ENCODE results near the gene SLC8A1. TPM values are rescaled to one million over a fixed set of nuclear protein-coding genes. Genes with fewer than 3 reads are reported as not detected.

SLC8A1 gene
- total and polyA plus RNA-seq, 2 of the 13 experiments (the other 11 are each of a cell fraction or from before 2014, with no cell fraction given): not detected

DNA sequence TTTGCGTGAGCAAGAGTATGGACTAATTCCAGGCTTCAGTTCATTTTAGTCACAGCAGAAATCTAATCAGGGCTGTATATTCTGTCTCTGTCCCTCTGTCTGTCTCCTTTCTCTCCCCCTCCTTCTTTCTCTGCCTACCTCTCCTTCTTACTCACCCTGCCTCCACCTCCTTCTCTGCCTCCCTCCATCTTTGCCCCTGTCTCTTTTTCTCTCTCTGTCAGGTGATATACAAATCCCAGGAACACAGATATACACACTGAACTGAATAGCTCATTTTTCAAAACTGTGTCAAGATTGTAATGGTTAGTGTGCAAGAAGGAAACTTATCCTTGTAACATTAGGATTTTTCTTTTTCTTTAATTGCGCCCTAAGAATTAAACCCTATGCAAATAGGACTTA is 32.5 kb downstream of the SLC8A1 start:
- ChIA-PET CTCF (ENCODE audit: low intra/inter-chr PET ratio, low total read pairs) (no interaction called here), POLR2A (no interaction called here)
- in situ Hi-C loops (cut with HindIII; ENCODE audit: extremely low pct_ligation_motif_present, low pct_unique_long_range_greater_than_20kb) (no loop called here), intact Hi-C loops (cut with micrococcal nuclease; ENCODE audit: unreplicated experiment) (no loop called here)
- TF ChIP-seq RAD21 (CRISPR knock-in tag; IDR thresholded peaks at IDR 0.05) (no peak), TOPORS (CRISPR knock-in tag; IDR thresholded peaks at IDR 0.05) (no peak), ZNF549 (CRISPR knock-in tag; IDR thresholded peaks at IDR 0.05) (no peak), MAZ (IDR thresholded peaks at IDR 0.05; ENCODE audit: borderline replicate concordance, low read depth, low read length) (no peak), MAZ (CRISPR knock-in tag; IDR thresholded peaks at IDR 0.05; ENCODE audit: low read depth) (no peak), ZNF761 (CRISPR knock-in tag; conservative IDR thresholded peaks at IDR 0.05) (no peak), ZNF75D (CRISPR knock-in tag; IDR thresholded peaks at IDR 0.05; ENCODE audit: borderline replicate concordance) (no peak), ZNF460 (CRISPR knock-in tag; IDR thresholded peaks at IDR 0.05; ENCODE audit: borderline replicate concordance) (no peak), DNMT3B (CRISPR knock-in tag; conservative IDR thresholded peaks at IDR 0.05) (no peak), RBAK (CRISPR knock-in tag; IDR thresholded peaks at IDR 0.05) (no peak), ZNF552 (CRISPR knock-in tag; IDR thresholded peaks at IDR 0.05; ENCODE audit: borderline replicate concordance) (no peak), ZNF550 (CRISPR knock-in tag; IDR thresholded peaks at IDR 0.05; ENCODE audit: borderline replicate concordance) (no peak), POGZ (CRISPR knock-in tag; IDR thresholded peaks at IDR 0.05) (no peak)
- TF ChIP-seq, protein P1, sequence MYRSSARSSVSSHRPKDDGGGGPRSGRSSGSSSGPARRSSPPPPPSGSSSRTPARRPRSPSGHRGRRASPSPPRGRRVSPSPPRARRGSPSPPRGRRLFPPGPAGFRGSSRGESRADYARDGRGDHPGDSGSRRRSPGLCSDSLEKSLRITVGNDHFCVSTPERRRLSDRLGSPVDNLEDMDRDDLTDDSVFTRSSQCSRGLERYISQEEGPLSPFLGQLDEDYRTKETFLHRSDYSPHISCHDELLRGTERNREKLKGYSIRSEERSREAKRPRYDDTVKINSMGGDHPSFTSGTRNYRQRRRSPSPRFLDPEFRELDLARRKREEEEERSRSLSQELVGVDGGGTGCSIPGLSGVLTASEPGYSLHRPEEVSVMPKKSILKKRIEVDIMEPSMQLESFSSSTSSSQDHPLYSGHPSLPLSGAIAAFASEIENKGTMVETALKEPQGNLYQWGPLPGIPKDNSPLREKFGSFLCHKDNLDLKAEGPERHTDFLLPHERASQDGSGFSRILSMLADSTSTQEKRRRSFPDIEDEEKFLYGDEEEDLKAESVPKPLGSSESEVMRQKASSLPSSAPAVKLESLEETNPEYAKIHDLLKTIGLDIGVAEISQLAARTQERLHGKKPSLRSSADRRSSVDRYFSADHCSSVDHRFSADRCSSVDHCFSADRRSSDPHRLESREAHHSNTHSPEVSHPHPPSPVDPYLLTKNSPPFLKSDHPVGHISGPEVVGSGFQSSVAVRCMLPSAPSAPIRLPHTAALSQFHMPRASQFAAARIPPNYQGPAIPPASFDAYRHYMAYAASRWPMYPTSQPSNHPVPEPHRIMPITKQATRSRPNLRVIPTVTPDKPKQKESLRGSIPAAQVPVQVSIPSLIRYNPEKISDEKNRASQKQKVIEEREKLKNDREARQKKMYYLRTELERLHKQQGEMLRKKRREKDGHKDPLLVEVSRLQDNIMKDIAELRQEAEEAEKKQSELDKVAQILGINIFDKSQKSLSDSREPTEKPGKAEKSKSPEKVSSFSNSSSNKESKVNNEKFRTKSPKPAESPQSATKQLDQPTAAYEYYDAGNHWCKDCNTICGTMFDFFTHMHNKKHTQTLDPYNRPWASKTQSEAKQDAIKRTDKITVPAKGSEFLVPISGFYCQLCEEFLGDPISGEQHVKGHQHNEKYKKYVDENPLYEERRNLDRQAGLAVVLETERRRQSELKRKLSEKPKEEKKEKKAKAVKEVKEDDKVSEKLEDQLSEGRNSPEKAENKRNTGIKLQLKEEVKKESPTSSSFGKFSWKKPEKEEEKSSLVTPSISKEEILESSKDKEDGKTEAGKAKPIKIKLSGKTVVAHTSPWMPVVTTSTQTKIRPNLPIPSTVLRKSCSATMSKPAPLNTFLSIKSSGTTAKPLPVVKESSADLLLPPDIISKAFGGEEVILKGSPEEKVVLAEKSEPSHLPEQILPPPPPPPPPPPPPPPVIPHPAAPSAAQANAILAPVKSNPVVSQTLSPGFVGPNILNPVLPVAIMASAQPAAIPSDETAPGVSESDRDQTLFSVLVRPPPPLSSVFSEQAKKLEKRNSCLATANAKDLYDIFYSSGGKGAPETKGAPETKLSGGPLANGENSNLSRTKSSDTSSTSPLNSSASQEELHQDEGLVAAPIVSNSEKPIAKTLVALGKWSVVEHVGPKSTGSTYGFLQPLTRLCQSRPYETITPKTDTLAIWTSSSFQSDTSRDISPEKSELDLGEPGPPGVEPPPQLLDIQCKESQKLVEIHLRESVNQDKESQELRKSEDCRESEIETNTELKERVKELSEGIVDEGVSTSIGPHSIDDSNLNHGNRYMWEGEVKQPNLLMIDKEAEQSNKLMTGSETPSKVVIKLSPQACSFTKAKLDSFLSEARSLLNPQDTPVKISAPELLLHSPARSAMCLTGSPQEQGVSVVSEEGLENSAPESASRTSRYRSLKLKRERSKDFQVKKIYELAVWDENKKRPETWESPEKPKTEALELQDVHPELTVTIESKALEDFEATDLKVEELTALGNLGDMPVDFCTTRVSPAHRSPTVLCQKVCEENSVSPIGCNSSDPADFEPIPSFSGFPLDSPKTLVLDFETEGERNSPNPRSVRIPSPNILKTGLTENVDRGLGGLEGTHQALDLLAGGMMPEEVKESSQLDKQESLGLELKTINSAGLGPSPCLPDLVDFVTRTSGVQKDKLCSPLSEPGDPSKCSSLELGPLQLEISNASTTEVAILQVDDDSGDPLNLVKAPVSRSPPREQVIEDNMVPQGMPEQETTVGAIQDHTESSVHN (CRISPR knock-in tag; IDR thresholded peaks at IDR 0.05): no peak
- TF ChIP-seq, protein P2, sequence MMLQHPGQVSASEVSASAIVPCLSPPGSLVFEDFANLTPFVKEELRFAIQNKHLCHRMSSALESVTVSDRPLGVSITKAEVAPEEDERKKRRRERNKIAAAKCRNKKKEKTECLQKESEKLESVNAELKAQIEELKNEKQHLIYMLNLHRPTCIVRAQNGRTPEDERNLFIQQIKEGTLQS (CRISPR knock-in tag; IDR thresholded peaks at IDR 0.05): no peak
- DNase-seq (ENCODE audit: low spot score) (no peak), FAIRE-seq (no peak), ATAC-seq (no peak)
- Histone ChIP-seq H3K27me3 (ENCODE audit: control insufficient read depth in 1 of 2, insufficient read depth in 2 of 2, low read length in 2 of 2) (peaks cover 0 to 2% of the 10 kb centered on the region in 2 experiments; a peak in 1 of 5 replicates), H3K9ac (ENCODE audit: insufficient read depth, low read depth, low read length) (no peak overlapping the region), H3K27ac (ENCODE audit: extremely low read length, insufficient read depth, low read length) (no peak overlapping the region), H3K4me1 (ENCODE audit: insufficient read depth, low read length) (no peaks in the 10 kb centered on the region), H4K20me1 (ENCODE audit: insufficient read depth, low read length) (no peaks in the 10 kb centered on the region), H3K4me2 (ENCODE audit: low read depth, low read length) (no peak overlapping the region), H3K79me2 (ENCODE audit: insufficient read depth, low read length) (no peaks in the 10 kb centered on the region), H3K4me3 (replicated peaks in 1 of 3; ENCODE audit: insufficient read depth in 1 of 3, low read depth in 2 of 3, low read length in 3 of 3) (no peak overlapping the region), H3K9me3 (ENCODE audit: low read length) (no peaks in the 10 kb centered on the region), H3K36me3 (replicated peaks in 1 of 2; ENCODE audit: control insufficient read depth in 1 of 2, insufficient read depth in 2 of 2, low read length in 2 of 2) (no peaks in the 10 kb centered on the region), H2AFZ (ENCODE audit: low read length) (no peak overlapping the region)
- no TSS peak for BruUV-seq (replicated peaks)
- 17% methylated on average over 2 of the region's 2 CpGs for WGBS (ENCODE audit: low lambda C conversion rate)
